PFSK-1 (cell line): ENCODE results near the gene SRL.

Source experiments
- FOXP2 ChIP-seq: optimal IDR thresholded peaks from 2 replicates; pipeline ENCODE3; 2011; ENCODE audit warnings: borderline replicate concordance, control low read depth, inconsistent platforms; ENCODE audit not compliant: insufficient read depth; ENCODE audit errors: extremely low read length, extremely low read depth
- POLR2AphosphoS5 ChIP-seq: IDR thresholded peaks from 2 replicates; pipeline ENCODE4 v1.6.1; 2012; ENCODE audit warnings: low read depth, mild to moderate bottlenecking, control low read depth, low read length, moderate library complexity
- SIN3A ChIP-seq: IDR thresholded peaks from 2 replicates; pipeline ENCODE4 v1.6.1; 2012; ENCODE audit warnings: mild to moderate bottlenecking, low read length, moderate library complexity, borderline replicate concordance; ENCODE audit not compliant: insufficient read depth
- TF ChIP-seq, protein P1 (sequence below), 2 experiments: IDR thresholded peaks; 2 replicates each; pipeline versions ENCODE4 v1.6.1 to v1.8.0; 2011 to 2012; ENCODE audit warnings: low read depth in 2 of 2, low read length in 2 of 2, control low read depth in 1 of 2, inconsistent platforms in 1 of 2, mild to moderate bottlenecking in 1 of 2, moderate library complexity in 1 of 2; ENCODE audit not compliant: insufficient read depth in 1 of 2

DNA sequence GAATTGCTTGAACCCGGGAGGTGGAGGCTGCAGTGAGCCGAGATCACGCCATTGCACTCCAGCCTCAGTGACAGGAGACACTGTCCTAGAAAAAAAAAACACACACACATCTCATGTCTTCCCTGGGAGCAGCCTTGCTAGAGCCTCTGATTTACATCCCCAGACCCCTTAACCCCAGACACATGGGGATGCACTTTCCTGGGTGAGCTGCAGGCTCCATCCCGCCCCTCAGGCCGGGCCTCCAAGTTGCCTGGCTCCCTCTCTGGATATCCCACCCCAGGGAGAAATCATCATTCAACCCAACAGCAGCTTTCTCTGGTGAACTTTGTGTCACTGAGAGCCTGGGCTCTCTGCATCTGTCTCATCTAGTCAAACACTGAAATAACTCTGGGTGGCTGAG is 21.5 kb downstream of the SRL start:
- TF ChIP-seq POLR2AphosphoS5 (no peak), FOXP2 (no peak), SIN3A (no peak)
- TF ChIP-seq, protein P1, sequence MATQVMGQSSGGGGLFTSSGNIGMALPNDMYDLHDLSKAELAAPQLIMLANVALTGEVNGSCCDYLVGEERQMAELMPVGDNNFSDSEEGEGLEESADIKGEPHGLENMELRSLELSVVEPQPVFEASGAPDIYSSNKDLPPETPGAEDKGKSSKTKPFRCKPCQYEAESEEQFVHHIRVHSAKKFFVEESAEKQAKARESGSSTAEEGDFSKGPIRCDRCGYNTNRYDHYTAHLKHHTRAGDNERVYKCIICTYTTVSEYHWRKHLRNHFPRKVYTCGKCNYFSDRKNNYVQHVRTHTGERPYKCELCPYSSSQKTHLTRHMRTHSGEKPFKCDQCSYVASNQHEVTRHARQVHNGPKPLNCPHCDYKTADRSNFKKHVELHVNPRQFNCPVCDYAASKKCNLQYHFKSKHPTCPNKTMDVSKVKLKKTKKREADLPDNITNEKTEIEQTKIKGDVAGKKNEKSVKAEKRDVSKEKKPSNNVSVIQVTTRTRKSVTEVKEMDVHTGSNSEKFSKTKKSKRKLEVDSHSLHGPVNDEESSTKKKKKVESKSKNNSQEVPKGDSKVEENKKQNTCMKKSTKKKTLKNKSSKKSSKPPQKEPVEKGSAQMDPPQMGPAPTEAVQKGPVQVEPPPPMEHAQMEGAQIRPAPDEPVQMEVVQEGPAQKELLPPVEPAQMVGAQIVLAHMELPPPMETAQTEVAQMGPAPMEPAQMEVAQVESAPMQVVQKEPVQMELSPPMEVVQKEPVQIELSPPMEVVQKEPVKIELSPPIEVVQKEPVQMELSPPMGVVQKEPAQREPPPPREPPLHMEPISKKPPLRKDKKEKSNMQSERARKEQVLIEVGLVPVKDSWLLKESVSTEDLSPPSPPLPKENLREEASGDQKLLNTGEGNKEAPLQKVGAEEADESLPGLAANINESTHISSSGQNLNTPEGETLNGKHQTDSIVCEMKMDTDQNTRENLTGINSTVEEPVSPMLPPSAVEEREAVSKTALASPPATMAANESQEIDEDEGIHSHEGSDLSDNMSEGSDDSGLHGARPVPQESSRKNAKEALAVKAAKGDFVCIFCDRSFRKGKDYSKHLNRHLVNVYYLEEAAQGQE (IDR thresholded peaks at IDR 0.05; ENCODE audit: insufficient read depth in 1 of 2, low read depth in 2 of 2, low read length in 2 of 2), result no peak
